IMR-90 (cell line): Measurements from ENCODE around the gene TNK1.

Source experiments
- BHLHE40 ChIP-seq: fragments of 150-350 bp; IDR thresholded peaks from 2 replicates; pipeline ENCODE4 v1.6.1; 2016; ENCODE audit warnings: mild to moderate bottlenecking, low read depth, low read length
- FOS ChIP-seq: fragments of 150-350 bp; IDR thresholded peaks from 2 replicates; pipeline ENCODE4 v1.6.1; 2016; ENCODE audit warnings: low read depth, low read length
- MAZ ChIP-seq: IDR thresholded peaks from 2 replicates; pipeline ENCODE4 v1.6.1; 2012; ENCODE audit warnings: low read depth, mild to moderate bottlenecking, low read length, improper control_type of control experiment, moderate library complexity, borderline replicate concordance
- MXI1 ChIP-seq: IDR thresholded peaks from 2 replicates; pipeline ENCODE4 v1.6.1; 2012; ENCODE audit warnings: low read depth, mild to moderate bottlenecking, low read length, moderate library complexity, borderline replicate concordance
- TF ChIP-seq, protein P1 (sequence below): conservative IDR thresholded peaks from 2 replicates; pipeline ENCODE4 v1.5.1; 2012; ENCODE audit warnings: mild to moderate bottlenecking, low read depth, low read length, improper control_type of control experiment

GRCh38 chr17:7356072-7356549 lies 24.8 kb upstream of the TNK1 start:
- TF ChIP-seq, protein P1, sequence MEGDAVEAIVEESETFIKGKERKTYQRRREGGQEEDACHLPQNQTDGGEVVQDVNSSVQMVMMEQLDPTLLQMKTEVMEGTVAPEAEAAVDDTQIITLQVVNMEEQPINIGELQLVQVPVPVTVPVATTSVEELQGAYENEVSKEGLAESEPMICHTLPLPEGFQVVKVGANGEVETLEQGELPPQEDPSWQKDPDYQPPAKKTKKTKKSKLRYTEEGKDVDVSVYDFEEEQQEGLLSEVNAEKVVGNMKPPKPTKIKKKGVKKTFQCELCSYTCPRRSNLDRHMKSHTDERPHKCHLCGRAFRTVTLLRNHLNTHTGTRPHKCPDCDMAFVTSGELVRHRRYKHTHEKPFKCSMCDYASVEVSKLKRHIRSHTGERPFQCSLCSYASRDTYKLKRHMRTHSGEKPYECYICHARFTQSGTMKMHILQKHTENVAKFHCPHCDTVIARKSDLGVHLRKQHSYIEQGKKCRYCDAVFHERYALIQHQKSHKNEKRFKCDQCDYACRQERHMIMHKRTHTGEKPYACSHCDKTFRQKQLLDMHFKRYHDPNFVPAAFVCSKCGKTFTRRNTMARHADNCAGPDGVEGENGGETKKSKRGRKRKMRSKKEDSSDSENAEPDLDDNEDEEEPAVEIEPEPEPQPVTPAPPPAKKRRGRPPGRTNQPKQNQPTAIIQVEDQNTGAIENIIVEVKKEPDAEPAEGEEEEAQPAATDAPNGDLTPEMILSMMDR = peak; percentile 74
- no peak for TF ChIP-seq MXI1
- peak; percentile 62; the same call in 1 of the 2 replicates for TF ChIP-seq MAZ
- no peak for TF ChIP-seq BHLHE40
- TF ChIP-seq FOS = no peak
